Stimulated activated CD8-positive, alpha-beta memory T cell treated with anti-CD3 and anti-CD28 coated beads, Interleukin-7, amount 100 ng/mL, for 48 hours (primary cell): ENCODE results near the gene CNNM2.
"Not testable (repeated sequence)": the region's sequence is repeated elsewhere in the genome, so short reads cannot be mapped to it uniquely, and the experiment has no call there.

Experiments
- DNase-seq, 2 donors: peaks; one replicate each; pipeline ENCODE4 v3.0.0-alpha.2; 2020; ENCODE audit warnings: low read depth in 1 of 2; ENCODE audit errors: extremely low read depth in 1 of 2

CNNM2 gene

GRCh38 chr10:102964713-102965112, 46.6 kb downstream of the CNNM2 start:
- DNase-seq, result no peak

GRCh38 chr10:102965311-102965851, 47.3 kb downstream of the CNNM2 start:
- DNase-seq, result no peak

- DNase-seq, result no peak
Observed at GRCh38 chr10:102967123-102967522, 49.0 kb downstream of the CNNM2 start.

GRCh38 chr10:102970562-102971340, 52.7 kb downstream of the CNNM2 start:
- DNase-seq, result no peak

GRCh38 chr10:102975483-102976379, 57.6 kb downstream of the CNNM2 start:
- no peak for DNase-seq

- not testable (repeated sequence) for DNase-seq
Observed at GRCh38 chr10:102976380-102976726, 58.3 kb downstream of the CNNM2 start.

GRCh38 chr10:102982296-102982695, 64.2 kb downstream of the CNNM2 start:
- no peak for DNase-seq

GRCh38 chr10:102984086-102984485, 66.0 kb downstream of the CNNM2 start:
- no peak for DNase-seq

GRCh38 chr10:102985811-102986210, 67.7 kb downstream of the CNNM2 start:
- no peak for DNase-seq

GRCh38 chr10:102988404-102989314, 70.6 kb downstream of the CNNM2 start:
- DNase-seq, result no peak

GRCh38 chr10:102994531-102995295, 76.6 kb downstream of the CNNM2 start:
- DNase-seq, result no peak

- no peak for DNase-seq
Observed at GRCh38 chr10:102996876-102997275, 78.8 kb downstream of the CNNM2 start.

GRCh38 chr10:102997998-102998397, 79.9 kb downstream of the CNNM2 start:
- DNase-seq, result no peak

GRCh38 chr10:102998399-102998907, 80.4 kb downstream of the CNNM2 start:
- DNase-seq, result no peak

GRCh38 chr10:103000050-103000449, 82.0 kb downstream of the CNNM2 start:
- DNase-seq, result not testable (repeated sequence)

- no peak for DNase-seq
Observed at GRCh38 chr10:103007017-103007416, 88.9 kb downstream of the CNNM2 start.

GRCh38 chr10:103013416-103013815, 95.3 kb downstream of the CNNM2 start:
- no peak for DNase-seq

- DNase-seq, result no peak
Observed at GRCh38 chr10:103019425-103019824, 101.3 kb downstream of the CNNM2 start.

GRCh38 chr10:103021150-103021899, 103.2 kb downstream of the CNNM2 start:
- no peak for DNase-seq
